ENCODE measurements around the gene NPB. TPM values are rescaled to one million over a fixed set of nuclear protein-coding genes. Genes with fewer than 3 reads are reported as not detected.

Gene NPB
- polyA plus RNA-seq, 3 donors = 0.08 to 0.16 TPM; not detected in 1

DNA sequence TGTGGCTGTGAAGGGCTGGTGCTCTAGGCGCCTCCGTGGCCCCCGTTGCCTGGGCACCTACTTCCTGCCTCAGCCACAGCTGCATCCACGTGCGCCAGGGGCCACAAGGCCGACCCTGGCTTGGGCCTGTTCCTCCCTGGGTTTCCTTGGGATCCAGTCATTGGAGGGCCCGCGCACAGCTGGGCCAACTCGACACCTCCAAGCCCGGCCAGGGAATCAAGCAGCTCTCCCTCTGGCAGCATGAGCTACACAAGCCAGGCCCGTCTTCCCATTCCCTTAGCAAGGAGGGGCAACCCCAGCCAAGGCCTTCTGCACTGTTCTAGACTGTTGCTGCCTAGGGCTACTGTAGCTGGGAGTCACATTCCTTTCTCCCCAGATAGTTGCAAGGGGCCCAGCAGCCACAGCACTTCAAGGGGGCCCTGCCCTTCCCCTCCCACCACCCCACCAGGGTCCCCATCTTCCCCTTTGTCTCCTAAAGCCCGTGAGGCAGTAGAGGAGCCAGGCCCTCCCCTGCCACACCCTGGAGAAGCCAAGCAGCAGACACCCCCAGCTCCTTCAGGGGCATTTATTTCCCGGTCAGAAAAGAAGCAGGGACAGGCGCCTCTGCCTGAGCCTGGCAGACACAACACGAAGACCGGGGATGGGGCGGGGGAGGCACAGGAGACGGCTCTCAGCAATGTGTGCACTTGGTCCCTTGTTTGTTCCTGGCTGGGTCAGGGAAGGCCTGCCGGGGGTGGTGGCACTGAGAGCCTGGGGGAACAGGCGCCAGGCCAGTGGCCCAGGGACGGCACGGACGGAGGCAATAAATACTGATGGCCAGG lies 34.7 kb upstream of the NPB start:
- H3K4me3 Mint-ChIP-seq = no peak overlapping the region
- H3K4me2 ChIP-seq (replicated peaks; ENCODE audit: extremely low read depth, low read length, poor library complexity, severe bottlenecking) = no peak overlapping the region
- peak overlapping the region in 1 of 2 donors; percentile 31 for H3K27ac ChIP-seq (ENCODE audit: low read depth in 1 of 2, low read length in 2 of 2)
- H4K20me1 ChIP-seq (ENCODE audit: insufficient read depth, low read length) = peaks cover 65% of the 10 kb centered on the region
- H3K4me1 Mint-ChIP-seq = peaks cover 36% of the 10 kb centered on the region
- peaks cover 36 to 55% of the 10 kb centered on the region in 2 donors for H3K4me1 ChIP-seq (ENCODE audit: control insufficient read depth in 1 of 2, insufficient read depth in 2 of 2, low read length in 2 of 2)
- H3K4me3 ChIP-seq (replicated peaks in 1 of 3; ENCODE audit: low read depth in 2 of 3, low read length in 3 of 3) = no peak overlapping the region
- no peak overlapping the region for H3K9ac ChIP-seq (ENCODE audit: insufficient read depth, low read length, poor library complexity, severe bottlenecking)
- no peaks in the 10 kb centered on the region for H3K9me3 ChIP-seq (replicated peaks in 1 of 2; ENCODE audit: control insufficient read depth in 1 of 2, insufficient read depth in 1 of 2, low read length in 2 of 2)
- H3K36me3 ChIP-seq (replicated peaks in 1 of 2; ENCODE audit: control insufficient read depth in 1 of 2, insufficient read depth in 2 of 2, low read length in 2 of 2) = peaks cover 23 to 24% of the 10 kb centered on the region in 2 donors
- no peaks in the 10 kb centered on the region for H3K27me3 Mint-ChIP-seq (ENCODE audit: low read depth in 3 of 3)
- peaks cover 82% of the 10 kb centered on the region for H3K79me2 ChIP-seq (ENCODE audit: insufficient read depth, low read length)
- no peaks in the 10 kb centered on the region for H3K9me3 Mint-ChIP-seq
- TF ChIP-seq, protein P1, sequence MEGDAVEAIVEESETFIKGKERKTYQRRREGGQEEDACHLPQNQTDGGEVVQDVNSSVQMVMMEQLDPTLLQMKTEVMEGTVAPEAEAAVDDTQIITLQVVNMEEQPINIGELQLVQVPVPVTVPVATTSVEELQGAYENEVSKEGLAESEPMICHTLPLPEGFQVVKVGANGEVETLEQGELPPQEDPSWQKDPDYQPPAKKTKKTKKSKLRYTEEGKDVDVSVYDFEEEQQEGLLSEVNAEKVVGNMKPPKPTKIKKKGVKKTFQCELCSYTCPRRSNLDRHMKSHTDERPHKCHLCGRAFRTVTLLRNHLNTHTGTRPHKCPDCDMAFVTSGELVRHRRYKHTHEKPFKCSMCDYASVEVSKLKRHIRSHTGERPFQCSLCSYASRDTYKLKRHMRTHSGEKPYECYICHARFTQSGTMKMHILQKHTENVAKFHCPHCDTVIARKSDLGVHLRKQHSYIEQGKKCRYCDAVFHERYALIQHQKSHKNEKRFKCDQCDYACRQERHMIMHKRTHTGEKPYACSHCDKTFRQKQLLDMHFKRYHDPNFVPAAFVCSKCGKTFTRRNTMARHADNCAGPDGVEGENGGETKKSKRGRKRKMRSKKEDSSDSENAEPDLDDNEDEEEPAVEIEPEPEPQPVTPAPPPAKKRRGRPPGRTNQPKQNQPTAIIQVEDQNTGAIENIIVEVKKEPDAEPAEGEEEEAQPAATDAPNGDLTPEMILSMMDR (IDR thresholded peaks at IDR 0.05) = no peak
- H3K27ac Mint-ChIP-seq = peak overlapping the region in 6 of 7 donors; percentile 30 to 78 (median 51)
- 39% methylated on average over 22 of the region's 23 CpGs for WGBS (ENCODE audit: insufficient coverage)
- H3K36me3 Mint-ChIP-seq = peaks cover 20 to 38% of the 10 kb centered on the region in 2 donors
- intact Hi-C loops (cut with micrococcal nuclease) = loop anchor here in 1 of 2 donors (10.0 kb wide), 1 partner anchor 47 kb away; the partner anchor contains the start of genes PCYT2 and SIRT7
- no peaks in the 10 kb centered on the region for H3K27me3 ChIP-seq (ENCODE audit: control insufficient read depth in 2 of 2, insufficient read depth in 2 of 2, low read length in 2 of 2)
- H2AFZ ChIP-seq (ENCODE audit: insufficient read depth, low read depth, low read length, poor library complexity, severe bottlenecking) = no peak overlapping the region
- no peak for DNase-seq

DNA sequence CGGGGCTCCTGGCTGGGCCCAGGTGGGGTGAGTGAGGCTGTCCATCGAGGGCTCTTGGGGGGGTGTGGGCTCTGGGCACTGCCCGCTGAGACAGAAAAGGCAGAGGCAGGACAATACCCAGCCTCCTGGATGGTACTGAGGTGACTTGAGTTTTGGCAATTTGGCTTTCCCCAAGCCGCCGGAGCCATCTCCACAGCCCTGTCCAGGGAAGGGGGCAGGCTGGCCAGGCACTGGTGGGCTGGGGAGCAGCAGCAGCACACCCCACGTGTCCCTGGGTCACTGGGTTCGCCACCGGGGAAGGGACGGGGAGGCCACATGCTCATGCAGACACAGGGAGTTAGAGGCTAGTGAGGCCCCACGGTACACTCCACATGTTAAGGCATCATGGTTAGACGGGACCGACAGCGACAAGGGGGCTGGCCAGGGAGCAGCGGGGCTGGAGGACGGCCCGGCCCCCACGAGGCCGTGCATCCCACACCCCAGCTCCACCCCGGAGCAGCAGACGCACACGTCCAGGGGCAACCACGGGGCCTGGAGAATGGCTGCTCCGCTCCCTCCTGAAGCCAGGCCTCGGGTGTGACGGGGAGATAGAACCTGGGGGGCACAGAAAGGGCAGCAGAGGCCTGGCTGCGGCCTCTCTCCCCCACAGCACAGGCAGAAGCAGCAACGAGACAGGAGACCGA lies 33.9 kb upstream of the NPB start:
- peaks cover 35% of the 10 kb centered on the region for H3K4me1 Mint-ChIP-seq
- peak overlapping the region in 1 of 2 donors; percentile 31 for H3K27ac ChIP-seq (ENCODE audit: low read depth in 1 of 2, low read length in 2 of 2)
- H3K27me3 Mint-ChIP-seq (ENCODE audit: low read depth in 3 of 3) = no peaks in the 10 kb centered on the region
- intact Hi-C loops (cut with micrococcal nuclease) = loop anchor here in 1 of 2 donors (10.0 kb wide), 1 partner anchor 47 kb away; the partner anchor contains the start of genes PCYT2 and SIRT7
- H3K27ac Mint-ChIP-seq = peak overlapping the region in 2 of 7 donors; percentile 3 to 36
- no peak overlapping the region for H3K4me3 Mint-ChIP-seq
- H3K4me2 ChIP-seq (replicated peaks; ENCODE audit: extremely low read depth, low read length, poor library complexity, severe bottlenecking) = no peak overlapping the region
- no peaks in the 10 kb centered on the region for H3K9me3 Mint-ChIP-seq
- H3K36me3 ChIP-seq (replicated peaks in 1 of 2; ENCODE audit: control insufficient read depth in 1 of 2, insufficient read depth in 2 of 2, low read length in 2 of 2) = peaks cover 23 to 24% of the 10 kb centered on the region in 2 donors
- peaks cover 61% of the 10 kb centered on the region for H4K20me1 ChIP-seq (ENCODE audit: insufficient read depth, low read length)
- peaks cover 20 to 34% of the 10 kb centered on the region in 2 donors for H3K36me3 Mint-ChIP-seq
- no peaks in the 10 kb centered on the region for H3K9me3 ChIP-seq (replicated peaks in 1 of 2; ENCODE audit: control insufficient read depth in 1 of 2, insufficient read depth in 1 of 2, low read length in 2 of 2)
- peaks cover 34 to 54% of the 10 kb centered on the region in 2 donors for H3K4me1 ChIP-seq (ENCODE audit: control insufficient read depth in 1 of 2, insufficient read depth in 2 of 2, low read length in 2 of 2)
- DNase-seq = no peak
- H3K27me3 ChIP-seq (ENCODE audit: control insufficient read depth in 2 of 2, insufficient read depth in 2 of 2, low read length in 2 of 2) = no peaks in the 10 kb centered on the region
- H2AFZ ChIP-seq (ENCODE audit: insufficient read depth, low read depth, low read length, poor library complexity, severe bottlenecking) = no peak overlapping the region
- TF ChIP-seq, protein P1 (IDR thresholded peaks at IDR 0.05) = no peak
- WGBS (ENCODE audit: insufficient coverage) = 84% methylated on average over 21 of the region's 28 CpGs
- H3K4me3 ChIP-seq (replicated peaks in 1 of 3; ENCODE audit: low read depth in 2 of 3, low read length in 3 of 3) = no peak overlapping the region
- H3K79me2 ChIP-seq (ENCODE audit: insufficient read depth, low read length) = peaks cover 77% of the 10 kb centered on the region
- H3K9ac ChIP-seq (ENCODE audit: insufficient read depth, low read length, poor library complexity, severe bottlenecking) = no peak overlapping the region

Measured in CD14-positive monocyte (primary cell).